Measurements from ENCODE around the gene OR5AP2. TPM values are rescaled to one million over a fixed set of nuclear protein-coding genes. Genes with fewer than 3 reads are reported as not detected.
"Not testable (repeated sequence)": the region's sequence is repeated elsewhere in the genome, so short reads cannot be mapped to it uniquely, and the experiment has no call there.

Gene OR5AP2
- polyA plus RNA-seq (ENCODE audit: insufficient read length): not detected
- long read RNA-seq, donor 1: 0 reads
- long read RNA-seq, donor 2: 0 reads
- long read RNA-seq, donor 3: 0 reads
- long read RNA-seq, donor 4: 0 reads
- long read RNA-seq, donor 5: 0 reads
- long read RNA-seq, donor 6: 0 reads
- long read RNA-seq, donor 7: 0 reads
- long read RNA-seq, donor 8: 0 reads

GRCh38 chr11:56642339-56642738, at the start of gene OR5AP2:
Gene OR5AP2, minus strand, starts transcription at chr11:56642439. Its CDS starts 0 bp downstream, at chr11:56642439.
- DNase-seq: no peak

- not testable (repeated sequence) for DNase-seq
Observed at GRCh38 chr11:56691179-56691578, 48.9 kb upstream of the OR5AP2 start.

GRCh38 chr11:56688554-56689100, 46.4 kb upstream of the OR5AP2 start:
- DNase-seq: no peak

- no peak for DNase-seq
Observed at GRCh38 chr11:56670984-56671383, 28.7 kb upstream of the OR5AP2 start.

- DNase-seq: no peak
Observed at GRCh38 chr11:56663386-56663785, 21.1 kb upstream of the OR5AP2 start, which contains the start of gene OR5AR1. Gene OR5AR1, plus strand, starts transcription at chr11:56663686. Its CDS starts 0 bp downstream, at chr11:56663686.

GRCh38 chr11:56659755-56660154, 17.5 kb upstream of the OR5AP2 start:
- no peak for DNase-seq

- no peak for DNase-seq
Observed at GRCh38 chr11:56637500-56637899, 4.7 kb downstream of the OR5AP2 start.

- DNase-seq: no peak
Observed at GRCh38 chr11:56636861-56637260, 5.4 kb downstream of the OR5AP2 start.

- no peak for DNase-seq
Observed at GRCh38 chr11:56632329-56632728, 9.9 kb downstream of the OR5AP2 start.

GRCh38 chr11:56625946-56626345, 16.3 kb downstream of the OR5AP2 start:
- DNase-seq: no peak

- peak; percentile 31 for DNase-seq
Observed at GRCh38 chr11:56624661-56625110, 17.6 kb downstream of the OR5AP2 start.

GRCh38 chr11:56611174-56611573, 31.1 kb downstream of the OR5AP2 start:
- no peak for DNase-seq

GRCh38 chr11:56592088-56592717, 50.0 kb downstream of the OR5AP2 start:
- DNase-seq: not testable (repeated sequence)

Other genes starting within 250 kb of the OR5AP2 start
- gene OR5AL1, start 229.7 kb downstream of the OR5AP2 start, polyA plus RNA-seq (ENCODE audit: insufficient read length): not detected
- not detected for gene OR5M3, start 169.1 kb downstream of the OR5AP2 start, polyA plus RNA-seq (ENCODE audit: insufficient read length)
- gene OR5M8, start 151.1 kb downstream of the OR5AP2 start, polyA plus RNA-seq (ENCODE audit: insufficient read length): not detected
- gene OR5M11, start 99.2 kb downstream of the OR5AP2 start, polyA plus RNA-seq (ENCODE audit: insufficient read length): not detected
- not detected for gene OR5M10, start 64.7 kb downstream of the OR5AP2 start, polyA plus RNA-seq (ENCODE audit: insufficient read length)
- not detected for gene OR5M1, start 27.6 kb downstream of the OR5AP2 start, polyA plus RNA-seq (ENCODE audit: insufficient read length)
- gene OR5AR1, start 21.2 kb upstream of the OR5AP2 start, polyA plus RNA-seq (ENCODE audit: insufficient read length): not detected
- gene OR9G1, start 56.7 kb upstream of the OR5AP2 start, polyA plus RNA-seq (ENCODE audit: insufficient read length): not detected
- not detected for gene OR9G4, start 106.3 kb upstream of the OR5AP2 start, polyA plus RNA-seq (ENCODE audit: insufficient read length)

Measured in left kidney (tissue), 8 donors.